H1 (cell line): Measurements from ENCODE around the gene CEBPG. TPM values are rescaled to one million over a fixed set of nuclear protein-coding genes. Genes with fewer than 3 reads are reported as not detected.

Source experiments
- CTCF ChIA-PET: fragments of 300-600 bp; sonication (Branson Sonifier 250); formaldehyde crosslinking; loops from one replicate; lab custom pipeline; 2021; ENCODE audit not compliant: partially characterized antibody; lab: Charles Lee
- POLR2A ChIA-PET: fragments of 300-600 bp; sonication (Branson Sonifier 250); formaldehyde crosslinking; loops from one replicate; lab custom pipeline; 2021; ENCODE audit warnings: inconsistent platforms; ENCODE audit not compliant: partially characterized antibody; lab: Charles Lee
- DNase-seq, 2 experiments: peaks; one replicate each; pipeline versions ENCODE4 v3.0.0 to v3.0.0-alpha.2; 2010 to 2022; ENCODE audit warnings: low spot score in 2 of 2, low read depth in 1 of 2, mixed read lengths in 1 of 2
- FAIRE-seq: peaks from 2 replicates; lab custom pipeline; 2011; peaks lifted over from hg19 to GRCh38; lab: Jason Lieb, UNC
- H2AFZ ChIP-seq: 2 replicates; pipeline ENCODE4 v1.8.1; 2012; ENCODE audit warnings: low read length, inconsistent platforms
- H2AK5ac ChIP-seq: 2 replicates; pipeline ENCODE4 v1.6.1; 2013; ENCODE audit warnings: low read depth, low read length
- H2BK120ac ChIP-seq: replicated peaks from 2 replicates; pipeline ENCODE3; 2013; ENCODE audit warnings: low read depth, low read length, inconsistent platforms
- H2BK12ac ChIP-seq: 2 replicates; pipeline ENCODE4 v1.6.1; 2013; ENCODE audit warnings: low read depth, low read length
- H2BK15ac ChIP-seq: 2 replicates; pipeline ENCODE4 v1.6.1; 2013; ENCODE audit warnings: low read length
- H2BK20ac ChIP-seq: 2 replicates; pipeline ENCODE4 v1.6.1; 2013; ENCODE audit warnings: low read length
- H2BK5ac ChIP-seq: 2 replicates; pipeline ENCODE4 v1.6.1; 2013; ENCODE audit warnings: low read depth, low read length
- H3K14ac ChIP-seq: 2 replicates; pipeline ENCODE4 v1.6.1; 2013; ENCODE audit warnings: inconsistent platforms; ENCODE audit not compliant: insufficient read length
- H3K18ac ChIP-seq: 2 replicates; pipeline ENCODE4 v1.6.1; 2013; ENCODE audit warnings: low read length; ENCODE audit errors: extremely low read depth
- H3K23ac ChIP-seq: 2 replicates; pipeline ENCODE4 v1.6.1; 2013; ENCODE audit warnings: inconsistent platforms; ENCODE audit not compliant: insufficient read length
- H3K23me2 ChIP-seq: 2 replicates; pipeline ENCODE4 v1.6.1; 2013; ENCODE audit warnings: low read depth, low read length
- H3K27ac ChIP-seq: 2 replicates; pipeline ENCODE4 v1.6.1; 2011; ENCODE audit warnings: low read depth, low read length, inconsistent platforms
- H3K27me3 ChIP-seq, 4 experiments: replicated peaks in 1 of 4; 1 replicate in 1 of 4; 2 replicates in 3 of 4; pipeline versions ENCODE4 v1.6.1 to v1.8.1; 2011 to 2013; ENCODE audit warnings: low read length in 3 of 4, mild to moderate bottlenecking in 3 of 4, inconsistent platforms in 2 of 4, mixed read lengths in 2 of 4, moderate library complexity in 1 of 4; ENCODE audit not compliant: control insufficient read depth in 3 of 4, insufficient read depth in 3 of 4; ENCODE audit errors: extremely low read depth in 1 of 4
- H3K36me3 ChIP-seq, 4 experiments: 2 replicates each; pipeline versions ENCODE4 v1.6.1 to v1.8.1; 2011 to 2013; ENCODE audit warnings: mild to moderate bottlenecking in 4 of 4, low read length in 3 of 4, moderate library complexity in 2 of 4, control low read depth in 1 of 4, inconsistent platforms in 1 of 4; ENCODE audit not compliant: insufficient read depth in 4 of 4, control insufficient read depth in 2 of 4
- H3K4ac ChIP-seq: replicated peaks from 2 replicates; pipeline ENCODE3; 2013; ENCODE audit warnings: low read length, low read depth, mixed read lengths, inconsistent platforms; ENCODE audit not compliant: insufficient read length
- H3K4me1 ChIP-seq, 4 experiments: replicated peaks in 1 of 4; 1 replicate in 1 of 4; 2 replicates in 3 of 4; pipeline versions ENCODE4 v1.6.1 to v1.8.1; 2011 to 2013; ENCODE audit warnings: low read length in 3 of 4, inconsistent platforms in 2 of 4, mixed read lengths in 1 of 4; ENCODE audit not compliant: insufficient read depth in 4 of 4, control insufficient read depth in 3 of 4
- H3K4me2 ChIP-seq, 2 experiments: 2 replicates each; pipeline versions ENCODE4 v1.6.1 to v1.8.1; 2011 to 2013; ENCODE audit warnings: low read depth in 2 of 2, low read length in 2 of 2, control low read depth in 1 of 2, inconsistent platforms in 1 of 2, mild to moderate bottlenecking in 1 of 2; ENCODE audit not compliant: insufficient read depth in 1 of 2
- H3K4me3 ChIP-seq, 4 experiments: fragments of 200-600, 300-600 bp in 1 of 4; sonication (generic), shearing (Covaris generic), sonication (Bioruptor Twin) in 1 of 4; 2 replicates each; pipeline versions ENCODE4 v1.5.1 to v1.8.1; 2011 to 2016; ENCODE audit warnings: low read length in 4 of 4, low read depth in 3 of 4, control low read depth in 2 of 4, inconsistent platforms in 2 of 4, mild to moderate bottlenecking in 2 of 4, mixed read lengths in 1 of 4, moderate library complexity in 1 of 4; ENCODE audit not compliant: insufficient read depth in 2 of 4; ENCODE audit errors: extremely low read depth in 1 of 4
- H3K56ac ChIP-seq: replicated peaks from 2 replicates; pipeline ENCODE3; 2013; ENCODE audit warnings: low read depth, mild to moderate bottlenecking, mixed read lengths, low read length, inconsistent platforms; ENCODE audit not compliant: insufficient read length
- H3K79me1 ChIP-seq: 2 replicates; pipeline ENCODE4 v1.6.1; 2013; ENCODE audit warnings: low read depth, low read length, control low read depth
- H3K79me2 ChIP-seq, 2 experiments: 2 replicates each; pipeline versions ENCODE4 v1.6.1 to v1.8.1; 2012 to 2013; ENCODE audit warnings: low read length in 2 of 2, mild to moderate bottlenecking in 2 of 2, inconsistent platforms in 1 of 2; ENCODE audit not compliant: insufficient read depth in 2 of 2, control insufficient read depth in 1 of 2
- H3K9ac ChIP-seq, 4 experiments: replicated peaks in 1 of 4; 1 replicate in 1 of 4; 2 replicates in 3 of 4; pipeline versions ENCODE4 v1.6.1 to v1.8.1; 2011 to 2013; ENCODE audit warnings: low read depth in 3 of 4, low read length in 3 of 4, control low read depth in 2 of 4, mild to moderate bottlenecking in 2 of 4, moderate library complexity in 2 of 4, inconsistent platforms in 1 of 4; ENCODE audit errors: extremely low read depth in 1 of 4
- H3K9me3 ChIP-seq, 2 experiments: 2 replicates each; pipeline versions ENCODE4 v1.6.1 to v1.8.1; 2012 to 2013; ENCODE audit warnings: mild to moderate bottlenecking in 2 of 2, moderate library complexity in 2 of 2, control low read depth in 1 of 2, inconsistent platforms in 1 of 2, low read depth in 1 of 2, low read length in 1 of 2, mixed read lengths in 1 of 2; ENCODE audit not compliant: insufficient read depth in 2 of 2
- H4K20me1 ChIP-seq, 2 experiments: replicated peaks in 1 of 2; 2 replicates each; pipeline versions ENCODE3 to v1.8.1; 2011 to 2013; ENCODE audit warnings: inconsistent platforms in 2 of 2, low read length in 2 of 2, mild to moderate bottlenecking in 1 of 2; ENCODE audit not compliant: insufficient read depth in 2 of 2, control insufficient read depth in 1 of 2
- H4K5ac ChIP-seq: 2 replicates; pipeline ENCODE4 v1.6.1; 2013; ENCODE audit warnings: low read length, low read depth, mixed read lengths, inconsistent platforms; ENCODE audit not compliant: insufficient read length
- H4K8ac ChIP-seq: 2 replicates; pipeline ENCODE4 v1.8.0; 2013; ENCODE audit warnings: mild to moderate bottlenecking, moderate library complexity, low read length, inconsistent platforms; ENCODE audit not compliant: insufficient read depth; ENCODE audit errors: extremely low read depth
- H4K91ac ChIP-seq: replicated peaks from 2 replicates; pipeline ENCODE3; 2013; ENCODE audit warnings: low read length, mixed read lengths, inconsistent platforms; ENCODE audit not compliant: insufficient read length
- BCL11A ChIP-seq, 2 experiments: IDR thresholded peaks; one replicate each; pipeline ENCODE4 v1.6.1; 2011; ENCODE audit warnings: low read depth in 2 of 2, low read length in 2 of 2, mild to moderate bottlenecking in 2 of 2
- CBX8 ChIP-seq: fragments of 300-800, 300-1000 bp; sonication (generic); IDR thresholded peaks from 2 replicates; pipeline ENCODE4 v1.7.1; 2016; ENCODE audit warnings: low read depth, low read length, borderline replicate concordance
- CHD2 ChIP-seq: IDR thresholded peaks from 2 replicates; pipeline ENCODE4 v1.6.1; 2012; ENCODE audit warnings: low read length, improper control_type of control experiment
- CREB1 ChIP-seq: IDR thresholded peaks from 2 replicates; pipeline ENCODE4 v1.6.1; 2012; ENCODE audit warnings: inconsistent platforms
- E2F6 ChIP-seq: IDR thresholded peaks from 2 replicates; pipeline ENCODE4 v1.6.1; 2012; ENCODE audit warnings: inconsistent platforms
- EP300 ChIP-seq, 2 experiments: IDR thresholded peaks; 1 replicate in 1 of 2; 2 replicates in 1 of 2; pipeline ENCODE4 v1.6.1; 2011 to 2012; ENCODE audit warnings: low read depth in 2 of 2, low read length in 2 of 2, mild to moderate bottlenecking in 2 of 2, borderline replicate concordance in 1 of 2, inconsistent platforms in 1 of 2, moderate library complexity in 1 of 2
- GTF2F1 ChIP-seq: IDR thresholded peaks from 2 replicates; pipeline ENCODE4 v1.6.1; 2012; ENCODE audit warnings: low read depth, low read length, improper control_type of control experiment, borderline replicate concordance
- JUND ChIP-seq: IDR thresholded peaks from 2 replicates; pipeline ENCODE4 v1.6.1; 2011; ENCODE audit warnings: mild to moderate bottlenecking, improper control_type of control experiment, low read length
- SIN3A ChIP-seq, 2 experiments: IDR thresholded peaks in 1 of 2; conservative IDR thresholded peaks in 1 of 2; 2 replicates each; pipeline ENCODE4 v1.6.1; 2011 to 2012; ENCODE audit warnings: low read length in 2 of 2, improper control_type of control experiment in 1 of 2, low read depth in 1 of 2, mild to moderate bottlenecking in 1 of 2
- SIX5 ChIP-seq: IDR thresholded peaks from 2 replicates; pipeline ENCODE4 v1.6.1; 2011; ENCODE audit warnings: mild to moderate bottlenecking, low read depth, low read length
- SP1 ChIP-seq: IDR thresholded peaks from 2 replicates; pipeline ENCODE4 v1.6.1; 2011; ENCODE audit warnings: low read depth, low read length
- SP2 ChIP-seq: IDR thresholded peaks from 2 replicates; pipeline ENCODE4 v1.6.1; 2012; ENCODE audit warnings: mild to moderate bottlenecking, low read length, inconsistent platforms
- SP4 ChIP-seq: IDR thresholded peaks from 2 replicates; pipeline ENCODE4 v1.6.1; 2012; ENCODE audit warnings: low read length, inconsistent platforms
- TAF7 ChIP-seq: optimal IDR thresholded peaks from 2 replicates; pipeline ENCODE3; 2011; ENCODE audit warnings: low read depth, mild to moderate bottlenecking, inconsistent platforms, low read length, moderate library complexity, borderline replicate concordance
- WGBS, 2 experiments: shearing (Covaris generic) in 1 of 2; methylation state at CpG; one replicate each; pipeline versions ENCODE4 v1.1.6 to v1.1.7; 2013 to 2015; ENCODE audit warnings: low lambda C conversion rate in 2 of 2, mixed read lengths in 2 of 2, inconsistent platforms in 1 of 2, low coverage in 1 of 2, missing lambda C conversion rate in 1 of 2; ENCODE audit not compliant: insufficient replicate concordance in 2 of 2, insufficient coverage in 1 of 2, insufficient read length in 1 of 2; ENCODE audit errors: extremely low coverage in 1 of 2, missing lambda C conversion rate in 1 of 2; 5-methylcytosine and 5-hydroxymethylcytosine counted together
- polyA plus RNA-seq, 7 experiments: library from polyadenylated mRNA; depleted of rRNA in 3 of 7; stranded (reverse) in 5 of 7; unstranded in 2 of 7; fragments of >200 nt in 5 of 7; fragments of 200-250 nt in 2 of 7; gene quantifications; 1 replicate in 5 of 7; 2 replicates in 1 of 7; 4 replicates in 1 of 7; pipeline versions ENCODE4 v1.2.1 to v1.2.3, GENCODE V29; 2011 to 2013; ENCODE audit warnings: missing spikeins in 2 of 7, mixed read lengths in 2 of 7
- total RNA-seq: library from RNA; stranded (reverse); fragmentation: NEBNext Ultra II Directional; extraction: Animal tissue kit (Norgen Biotek cat#: 25700); gene quantifications from 2 replicates; pipeline ENCODE4 v1.2.1, GENCODE V29; 2021

Gene CEBPG
- total and polyA plus RNA-seq, 2 of the 8 experiments (the other 6 are each of a cell fraction or from before 2014, with no cell fraction given): 12.3 to 35.4 TPM

DNA sequence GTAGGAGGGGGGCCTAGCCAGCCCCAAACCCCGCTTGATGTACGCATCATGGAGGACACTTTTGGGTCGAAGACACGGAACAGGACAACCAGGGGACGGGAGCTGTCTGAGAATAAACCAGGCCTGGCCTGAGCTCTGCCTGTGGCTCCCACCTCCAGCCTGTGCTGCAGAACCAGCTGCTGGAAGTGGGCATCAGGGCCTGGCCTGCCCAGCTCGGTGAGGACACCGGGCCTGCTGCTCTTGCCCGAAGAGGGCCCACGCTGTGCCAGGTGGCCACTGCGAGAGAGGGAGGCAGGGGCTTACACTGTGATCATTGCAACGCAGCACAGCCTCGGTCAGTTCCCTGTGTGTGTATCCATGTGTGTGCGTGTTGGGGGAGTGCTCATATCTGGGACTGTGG, 34.6 kb downstream of the CEBPG start:
- no peak overlapping the region for H2BK12ac ChIP-seq
- no peak overlapping the region for H3K4ac ChIP-seq
- H3K14ac ChIP-seq: no peak overlapping the region
- FAIRE-seq (no peak), DNase-seq (no peak)
- no peaks in the 10 kb centered on the region for H3K79me2 ChIP-seq
- peaks cover 0 to 13% of the 10 kb centered on the region in 2 experiments for H4K20me1 ChIP-seq
- H2AFZ ChIP-seq: no peak overlapping the region
- no peak overlapping the region for H4K5ac ChIP-seq
- no peaks in the 10 kb centered on the region for H3K36me3 ChIP-seq
- no peak overlapping the region for H3K18ac ChIP-seq
- no peak overlapping the region for H3K56ac ChIP-seq
- no peak overlapping the region for H3K9ac ChIP-seq
- H2BK20ac ChIP-seq: no peak overlapping the region
- no peak overlapping the region for H2BK15ac ChIP-seq
- H3K27me3 ChIP-seq: no peaks in the 10 kb centered on the region; a peak in 1 of 7 replicates
- no peak overlapping the region for H4K8ac ChIP-seq
- H3K4me2 ChIP-seq: no peak overlapping the region
- no peak overlapping the region for H4K91ac ChIP-seq
- no peak overlapping the region for H2AK5ac ChIP-seq
- no peak overlapping the region for H3K4me3 ChIP-seq
- WGBS, 2 experiments: 82% methylated on average over 13 of the region's 13 CpGs; no CpG with 5 or more reads in 1 of the 2 experiments
- 0 out of 2 replicates have a peak, but pooled peaks cover 2% of the 10 kb centered on the region for H3K79me1 ChIP-seq
- CTCF ChIA-PET: interaction anchor here (0.6 to 24.5 kb wide), 17 partner anchors 8 to 363 kb away, joined by 3 to 426 read pairs (median 3); no protein-coding TSS in a partner anchor
- no peak overlapping the region for H3K23ac ChIP-seq
- no peaks in the 10 kb centered on the region for H3K9me3 ChIP-seq
- peaks cover 0 to 6% (median 5%) of the 10 kb centered on the region in 4 experiments; a peak in 5 of 7 replicates for H3K4me1 ChIP-seq
- H2BK120ac ChIP-seq: no peak overlapping the region
- H3K23me2 ChIP-seq: no peaks in the 10 kb centered on the region
- POLR2A ChIA-PET: interaction anchor here (1.0 to 1.8 kb wide), 2 partner anchors 115 to 166 kb away, joined by 3 to 4 read pairs; no protein-coding TSS in a partner anchor
- no peak overlapping the region; the same call in 1 of the 2 replicates for H2BK5ac ChIP-seq
- no peak overlapping the region for H3K27ac ChIP-seq
- TF ChIP-seq SIN3A (conservative IDR thresholded peaks at IDR 0.05 in 1 of 2, IDR thresholded peaks at IDR 0.05 in 1 of 2; ENCODE audit: low read depth in 1 of 2, low read length in 2 of 2) (no peak), GTF2F1 (no peak), JUND (no peak), SIX5 (no peak), SP1 (no peak), BCL11A (IDR thresholded peaks at IDR 0.05; ENCODE audit: low read depth in 2 of 2, low read length in 2 of 2) (no peak), CREB1 (no peak), SP2 (no peak), TAF7 (no peak), SP4 (no peak), E2F6 (no peak), CBX8 (no peak), EP300 (IDR thresholded peaks at IDR 0.05; ENCODE audit: borderline replicate concordance in 1 of 2, low read depth in 2 of 2, low read length in 2 of 2) (no peak), CHD2 (no peak)
